HuH-7 (cell line): Measurements from ENCODE around the gene NPR3.

Experiments
- DNase-seq: peaks from one replicate; pipeline ENCODE4 v3.0.0; 2011; ENCODE audit warnings: low spot score

NPR3 gene

DNA sequence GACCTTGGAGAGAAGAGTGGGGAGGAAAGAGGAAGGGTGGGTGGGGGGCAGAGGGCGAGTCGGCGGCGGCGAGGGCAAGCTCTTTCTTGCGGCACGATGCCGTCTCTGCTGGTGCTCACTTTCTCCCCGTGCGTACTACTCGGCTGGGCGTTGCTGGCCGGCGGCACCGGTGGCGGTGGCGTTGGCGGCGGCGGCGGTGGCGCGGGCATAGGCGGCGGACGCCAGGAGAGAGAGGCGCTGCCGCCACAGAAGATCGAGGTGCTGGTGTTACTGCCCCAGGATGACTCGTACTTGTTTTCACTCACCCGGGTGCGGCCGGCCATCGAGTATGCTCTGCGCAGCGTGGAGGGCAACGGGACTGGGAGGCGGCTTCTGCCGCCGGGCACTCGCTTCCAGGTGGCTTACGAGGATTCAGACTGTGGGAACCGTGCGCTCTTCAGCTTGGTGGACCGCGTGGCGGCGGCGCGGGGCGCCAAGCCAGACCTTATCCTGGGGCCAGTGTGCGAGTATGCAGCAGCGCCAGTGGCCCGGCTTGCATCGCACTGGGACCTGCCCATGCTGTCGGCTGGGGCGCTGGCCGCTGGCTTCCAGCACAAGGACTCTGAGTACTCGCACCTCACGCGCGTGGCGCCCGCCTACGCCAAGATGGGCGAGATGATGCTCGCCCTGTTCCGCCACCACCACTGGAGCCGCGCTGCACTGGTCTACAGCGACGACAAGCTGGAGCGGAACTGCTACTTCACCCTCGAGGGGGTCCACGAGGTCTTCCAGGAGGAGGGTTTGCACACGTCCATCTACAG lies 760 bp downstream of the NPR3 start:
- DNase-seq, result no peak

DNA sequence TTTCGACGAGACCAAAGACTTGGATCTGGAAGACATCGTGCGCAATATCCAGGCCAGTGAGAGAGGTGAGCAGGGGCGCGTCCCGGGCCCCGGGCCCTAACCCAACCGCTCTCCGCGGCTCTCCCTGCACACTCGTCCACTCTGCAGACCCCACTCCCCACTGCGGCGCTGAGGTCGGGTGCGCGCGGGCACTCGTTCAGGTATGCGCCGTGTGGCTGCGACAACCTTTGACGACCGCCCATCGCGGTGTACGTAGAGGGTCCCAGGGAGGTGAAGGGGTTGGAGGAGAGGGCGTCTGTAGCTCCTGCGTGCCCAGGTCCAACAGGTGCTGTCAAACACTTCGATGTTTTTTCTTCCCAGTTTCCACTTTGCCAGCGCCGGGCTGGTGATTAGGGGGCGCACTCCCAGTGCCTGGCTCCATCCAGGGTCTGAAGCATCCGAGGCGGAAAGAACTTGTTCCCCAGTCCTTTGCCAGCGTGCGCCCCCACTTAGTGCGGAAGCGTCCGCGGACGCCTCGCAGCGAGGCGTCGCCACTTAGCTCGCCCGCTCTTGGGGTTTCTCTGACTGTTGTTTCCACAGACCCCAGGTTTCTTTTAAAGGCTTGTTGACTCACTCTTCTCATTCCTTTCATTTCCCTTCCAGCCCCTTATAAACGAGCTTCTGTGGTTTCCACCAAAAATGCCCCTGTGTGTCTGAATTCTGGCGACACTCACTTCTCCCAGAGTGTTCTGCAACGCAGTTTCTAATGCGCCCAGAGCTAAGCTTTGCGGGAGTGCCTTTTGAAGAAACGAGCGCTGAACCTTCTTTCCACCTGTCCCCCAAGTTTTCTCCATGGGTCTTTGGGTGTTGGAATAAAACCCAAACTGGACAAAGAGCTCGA lies 1.6 kb downstream of the NPR3 start:
- no peak for DNase-seq

DNA sequence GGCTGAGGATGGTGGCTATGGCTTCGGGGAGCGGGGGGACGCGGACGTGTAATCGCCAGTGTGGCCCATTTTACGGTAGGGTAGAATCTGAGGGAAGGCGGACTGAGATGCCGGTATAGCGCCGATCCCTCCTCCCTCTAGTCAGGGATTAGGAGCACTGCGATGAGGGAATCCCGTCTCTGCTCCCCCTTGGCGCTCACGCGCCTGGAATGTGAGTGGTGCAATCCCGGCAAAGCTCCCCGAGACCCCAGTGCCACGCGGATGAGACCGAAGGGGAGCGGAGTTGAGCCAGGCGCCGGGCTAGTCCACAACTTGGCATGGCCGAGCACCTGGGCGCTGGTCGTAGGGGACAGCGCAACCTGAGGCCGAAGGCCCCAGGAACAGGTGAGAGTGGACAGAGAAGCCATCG lies 2.2 kb downstream of the NPR3 start:
- DNase-seq, result no peak

DNA sequence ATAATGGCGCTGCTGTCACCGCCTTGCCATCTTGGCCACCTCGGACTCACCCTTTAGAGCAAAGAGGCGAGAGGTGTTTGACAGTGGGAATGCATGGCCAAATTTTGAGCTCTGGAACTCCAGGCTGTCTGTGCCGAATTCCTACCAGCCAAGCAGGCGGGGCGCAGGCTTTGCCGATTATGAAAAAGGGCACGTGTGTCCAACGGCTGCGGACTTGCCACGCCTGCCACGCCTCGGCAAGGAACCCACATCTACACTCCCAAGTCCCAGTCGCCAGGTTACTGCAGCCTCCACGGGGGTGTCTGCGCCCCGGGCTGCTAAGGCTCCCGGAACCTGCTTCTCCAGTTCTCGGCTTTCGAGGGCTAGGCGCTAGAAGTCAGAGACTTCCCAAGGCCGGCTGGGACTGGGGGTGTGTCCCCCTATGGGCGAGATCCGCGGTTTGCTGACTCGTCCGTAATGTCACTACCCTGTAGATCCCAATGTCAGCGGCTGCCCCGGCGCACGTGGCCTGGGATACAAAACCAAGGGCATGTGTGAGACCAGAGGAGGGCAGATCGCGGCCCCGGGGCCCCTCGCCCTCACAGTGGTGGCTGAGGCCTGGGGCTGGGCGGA lies 2.8 kb downstream of the NPR3 start:
- no peak for DNase-seq

DNA sequence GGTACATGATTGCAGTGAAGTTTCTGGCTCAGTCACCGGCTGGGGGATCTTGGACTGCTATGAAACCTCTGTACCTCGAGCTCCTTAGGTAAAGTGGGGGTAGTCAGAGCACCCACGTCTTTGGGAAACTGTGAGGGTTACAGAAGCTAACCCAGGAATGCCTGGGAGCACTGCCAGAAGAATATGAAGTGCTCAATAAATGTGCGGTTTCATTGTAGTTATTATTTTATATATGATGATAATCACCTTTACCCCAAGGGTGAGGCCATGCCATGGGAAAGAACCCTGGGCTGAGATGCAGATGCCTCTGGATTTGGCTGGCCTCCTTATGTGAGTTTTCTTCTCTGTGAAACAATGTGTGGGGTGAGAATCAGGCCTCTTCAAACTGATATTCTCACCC lies 3.7 kb downstream of the NPR3 start:
- DNase-seq, result no peak

DNA sequence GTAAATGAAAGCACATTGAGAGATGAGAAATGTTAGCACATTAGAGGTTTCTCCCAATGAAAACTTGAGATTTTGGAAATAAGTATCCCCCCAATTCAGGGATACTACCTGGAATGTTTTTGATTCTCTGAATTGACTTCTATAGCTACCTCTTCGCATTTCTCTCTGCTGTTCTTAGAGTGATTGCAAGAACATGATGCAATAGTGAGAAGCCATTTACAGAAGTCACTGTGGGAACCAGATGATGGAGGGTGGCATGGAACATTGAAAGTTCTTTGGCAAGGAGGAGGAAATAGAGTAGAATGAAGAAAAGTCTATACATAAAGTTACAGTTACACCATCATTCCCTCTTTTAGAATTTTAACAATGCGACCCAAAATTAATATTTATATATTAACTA lies 9.2 kb downstream of the NPR3 start:
- no peak for DNase-seq

DNA sequence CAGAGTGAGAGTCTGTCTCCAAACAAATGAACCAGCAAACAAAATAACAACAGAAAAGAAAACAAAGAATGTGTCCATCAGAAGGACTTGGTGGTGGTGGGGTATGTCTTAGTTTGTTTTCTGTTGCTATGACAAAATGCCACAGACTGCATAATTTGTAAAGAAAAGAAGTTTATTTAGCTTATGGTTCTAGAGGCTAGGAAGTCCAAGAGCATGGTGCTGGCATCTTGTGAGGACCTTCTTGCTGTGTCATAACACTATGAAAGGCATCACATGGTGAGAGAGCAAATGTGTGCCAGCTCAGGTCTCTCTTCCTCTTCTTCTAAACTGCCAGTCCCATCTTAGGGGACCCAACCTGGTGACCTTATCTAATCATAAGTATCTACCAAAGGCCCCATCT lies 10.5 kb downstream of the NPR3 start:
- DNase-seq, result no peak

DNA sequence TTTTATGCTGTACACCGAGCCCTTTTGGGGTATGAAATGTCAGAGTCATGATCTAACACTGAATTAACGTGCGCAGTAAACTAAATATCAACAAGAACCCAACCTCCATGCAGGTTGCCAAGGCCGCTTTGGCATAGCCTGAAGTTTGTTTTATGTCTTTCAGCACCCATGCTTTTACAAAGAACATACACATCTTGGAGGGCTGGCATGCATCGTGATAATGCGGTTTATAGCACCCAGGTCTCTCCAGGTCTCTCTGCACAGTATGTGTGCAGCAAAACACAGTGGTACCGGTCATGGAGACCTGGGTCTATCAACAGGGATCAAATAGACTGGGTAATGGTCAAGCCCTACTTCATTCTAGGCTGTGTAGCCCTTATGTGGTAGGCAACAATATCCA lies 11.8 kb downstream of the NPR3 start:
- DNase-seq, result no peak

DNA sequence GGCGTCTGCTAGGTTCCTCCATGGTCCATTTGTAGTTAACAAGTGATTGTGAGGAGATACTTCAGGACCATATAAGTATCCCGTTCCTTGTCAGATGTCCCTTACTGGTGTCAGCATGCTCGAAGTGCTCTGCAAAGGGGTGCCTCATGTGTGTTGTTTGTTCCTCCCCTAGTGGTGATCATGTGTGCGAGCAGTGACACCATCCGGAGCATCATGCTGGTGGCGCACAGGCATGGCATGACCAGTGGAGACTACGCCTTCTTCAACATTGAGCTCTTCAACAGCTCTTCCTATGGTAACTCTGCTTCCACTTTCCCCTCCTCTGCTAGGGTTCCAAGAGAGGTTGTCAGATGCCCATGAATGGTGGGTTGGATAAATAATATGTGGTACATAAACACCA lies 13.4 kb downstream of the NPR3 start:
- no peak for DNase-seq

DNA sequence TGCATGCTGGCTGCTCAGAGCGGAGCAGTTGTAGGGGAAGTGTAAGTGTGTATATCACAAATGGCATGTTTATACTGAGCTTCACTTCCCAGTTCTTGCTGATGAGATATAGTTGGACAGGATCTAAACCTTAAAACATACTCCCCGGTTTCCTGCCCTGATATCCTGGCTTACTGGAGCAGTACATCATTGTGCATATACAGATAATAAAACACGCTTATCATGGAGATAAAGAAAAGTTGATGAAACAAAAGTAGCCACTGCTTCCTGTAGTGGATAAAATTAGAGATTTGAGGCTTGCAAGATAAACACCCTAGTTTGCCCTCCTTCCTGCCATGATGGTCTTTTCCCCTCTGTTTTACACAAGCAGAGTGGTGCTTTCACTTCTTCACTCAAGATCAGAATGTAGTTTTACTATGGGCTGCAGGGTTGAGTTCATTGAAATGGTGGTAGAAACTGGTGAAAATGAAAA lies 15.0 kb downstream of the NPR3 start:
- DNase-seq, result no peak

DNA sequence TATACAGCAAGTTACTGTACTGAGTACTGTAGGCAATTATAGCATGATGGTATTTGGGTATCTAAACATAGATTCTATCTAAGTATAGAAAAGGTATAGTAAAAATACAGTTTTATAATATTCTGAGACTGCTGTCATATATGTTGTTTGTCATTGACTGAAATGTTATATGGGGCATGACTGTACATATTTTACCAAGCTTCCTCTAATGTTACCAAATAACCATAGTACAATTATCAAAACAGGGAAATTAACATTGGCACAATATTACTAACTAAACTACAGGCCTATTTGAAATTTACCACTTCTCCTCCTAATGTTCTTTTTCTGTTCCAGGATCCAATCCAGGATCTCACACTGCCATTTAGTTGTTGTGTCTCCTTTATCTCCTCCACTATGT lies 18.5 kb downstream of the NPR3 start:
- DNase-seq, result no peak

DNA sequence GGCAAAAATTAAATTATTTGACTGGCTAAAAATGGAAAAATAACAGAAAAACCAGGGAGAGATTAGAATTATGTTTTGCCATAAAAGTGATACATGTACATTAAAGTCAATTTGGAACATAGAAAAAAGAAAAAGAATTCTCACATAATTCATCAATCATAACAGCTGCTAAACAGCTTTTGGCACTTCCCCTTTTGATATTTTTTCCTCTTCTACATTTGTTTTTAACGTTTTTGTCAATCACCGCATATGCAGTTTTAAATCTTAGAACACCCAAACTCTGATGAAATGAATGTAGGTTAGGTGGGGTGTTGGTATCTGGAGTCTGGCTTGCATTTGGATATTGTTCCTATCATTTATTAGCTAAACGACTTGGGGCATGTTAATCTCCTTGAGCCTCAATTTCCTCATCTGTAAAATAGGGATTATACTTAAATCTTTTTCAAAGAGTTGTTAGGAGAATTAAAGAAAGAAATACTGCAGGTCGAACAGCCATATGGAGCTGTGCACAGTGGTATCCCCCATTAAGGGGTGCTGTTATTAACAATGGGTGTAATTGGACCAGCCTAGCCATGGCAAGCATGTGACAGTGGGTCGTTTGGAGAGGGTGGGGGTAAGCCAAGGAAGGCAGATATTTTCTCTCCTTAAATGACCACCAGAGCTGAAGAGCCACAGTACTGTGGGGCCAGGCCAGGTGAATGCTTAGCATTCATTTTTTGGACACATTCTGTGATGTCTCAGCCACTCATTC lies 22.6 kb downstream of the NPR3 start:
- no peak for DNase-seq

DNA sequence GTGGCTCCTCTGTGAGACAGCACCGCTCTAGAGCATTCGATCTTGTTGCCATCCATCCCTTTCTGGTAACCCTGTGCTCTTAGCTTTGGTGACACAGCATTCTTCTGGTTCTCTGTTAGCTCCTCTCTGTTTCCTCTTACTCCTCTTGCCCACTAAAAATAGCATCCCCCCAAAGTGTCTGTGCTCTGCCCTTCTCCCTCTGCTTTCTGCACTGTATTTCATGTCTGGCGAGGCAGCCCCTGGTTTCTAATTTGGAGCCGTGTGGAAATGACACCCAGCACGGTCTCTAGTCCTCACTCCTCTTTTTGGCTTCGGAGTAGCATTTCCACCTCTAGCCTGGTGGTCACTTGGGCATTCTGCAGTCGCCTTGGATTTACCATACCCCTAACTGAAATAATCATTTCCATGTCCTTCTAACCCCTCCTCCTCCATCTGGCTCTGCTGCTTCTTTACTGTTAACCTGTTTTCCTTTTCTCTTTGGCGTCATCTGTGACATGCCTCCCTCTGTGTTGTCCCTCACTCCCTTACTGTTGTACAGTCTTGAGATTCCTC lies 23.8 kb downstream of the NPR3 start:
- no peak for DNase-seq

DNA sequence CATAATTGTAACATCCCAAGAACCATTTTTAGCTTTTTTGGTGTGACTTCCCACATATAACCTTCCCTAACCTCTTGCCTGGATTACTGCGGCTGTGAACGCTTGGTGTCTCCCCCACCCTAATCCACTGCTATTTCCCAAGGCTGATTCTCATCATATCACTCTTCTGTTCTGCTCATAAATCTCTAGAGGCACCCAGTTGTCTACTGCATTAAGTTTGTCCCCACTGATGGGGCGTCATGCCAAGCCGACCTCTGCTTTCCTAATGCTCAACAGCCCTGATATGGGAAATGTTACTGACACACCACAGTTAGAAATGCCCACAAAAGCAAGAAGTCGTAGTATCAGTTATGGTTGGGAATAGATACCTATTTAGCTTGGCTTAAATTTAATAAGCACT lies 24.4 kb downstream of the NPR3 start:
- no peak for DNase-seq

DNA sequence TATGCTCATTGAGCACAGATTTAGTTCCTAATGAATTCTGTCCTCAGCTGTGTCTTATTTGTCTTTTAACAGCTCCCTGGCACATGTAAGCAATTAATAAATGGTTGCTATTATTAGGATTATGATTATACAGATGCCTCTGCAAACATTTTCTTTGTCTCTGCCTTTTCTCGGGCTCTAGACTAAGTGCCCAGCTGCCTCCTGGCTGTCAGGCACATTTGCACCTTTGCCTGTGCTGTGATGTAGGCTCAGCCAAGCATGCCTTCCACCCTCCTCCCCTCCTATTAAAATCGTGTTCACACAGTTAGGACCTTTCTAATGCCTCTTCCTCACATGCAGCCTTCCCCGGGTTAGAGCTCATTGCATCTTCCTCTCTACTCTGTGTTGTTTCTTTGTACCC lies 25.7 kb downstream of the NPR3 start:
- DNase-seq, result no peak

DNA sequence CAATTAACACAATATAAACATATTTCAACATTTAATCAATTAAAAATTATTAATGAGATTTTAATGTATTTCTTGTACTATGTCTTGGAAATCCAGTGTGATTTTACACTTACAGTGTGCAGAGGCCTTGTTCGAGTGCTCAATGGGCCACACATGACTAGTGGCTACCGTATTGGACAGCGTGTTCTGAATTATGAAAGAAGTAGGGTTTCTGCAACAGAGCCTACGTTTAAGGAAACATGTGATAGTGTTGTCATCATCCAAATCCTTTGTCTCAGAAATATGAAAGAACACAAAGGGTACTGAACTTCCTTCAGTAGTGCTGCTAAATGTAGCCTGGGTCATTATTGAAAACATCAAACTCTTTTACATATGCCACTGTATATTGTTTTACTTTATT lies 29.5 kb downstream of the NPR3 start:
- no peak for DNase-seq

DNA sequence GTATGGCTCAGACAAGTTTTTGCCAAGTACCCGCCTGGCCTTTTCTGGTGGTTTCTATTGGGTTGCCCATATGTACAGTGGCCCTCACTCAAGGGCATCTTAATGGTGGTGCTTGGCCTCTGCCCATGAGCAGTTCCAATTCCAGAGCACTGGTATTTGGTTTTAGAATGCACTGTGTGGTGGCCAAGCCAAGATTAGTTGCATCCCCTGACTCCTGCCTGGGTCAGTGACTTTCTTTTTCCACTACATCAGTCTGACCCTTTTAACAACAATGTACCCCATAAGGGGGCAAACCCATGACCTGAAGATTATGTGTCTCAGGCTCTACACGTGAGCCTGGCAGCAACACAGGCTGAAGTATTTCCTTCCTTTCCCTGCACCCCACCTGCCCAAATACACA lies 34.2 kb downstream of the NPR3 start:
- DNase-seq, result no peak

DNA sequence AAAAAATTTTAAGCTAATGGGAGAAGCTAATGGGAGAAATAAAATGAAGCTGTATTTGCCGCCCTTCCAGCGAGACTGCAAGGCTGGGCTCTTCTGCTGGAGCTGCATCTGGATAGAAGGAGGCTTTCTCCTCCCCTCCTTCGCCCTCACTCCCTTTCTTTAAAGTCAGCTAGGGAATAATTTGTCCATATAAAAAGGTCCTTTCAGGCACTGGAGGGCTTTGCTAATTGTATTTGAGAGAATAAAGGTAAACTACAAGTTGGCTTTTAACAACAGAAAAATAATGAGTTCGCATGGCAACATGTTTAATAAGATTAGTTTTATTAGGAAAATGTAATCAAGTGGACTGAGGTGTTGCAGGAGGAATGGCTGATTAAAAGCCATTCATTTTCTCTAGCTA lies 41.3 kb downstream of the NPR3 start:
- DNase-seq, result no peak

DNA sequence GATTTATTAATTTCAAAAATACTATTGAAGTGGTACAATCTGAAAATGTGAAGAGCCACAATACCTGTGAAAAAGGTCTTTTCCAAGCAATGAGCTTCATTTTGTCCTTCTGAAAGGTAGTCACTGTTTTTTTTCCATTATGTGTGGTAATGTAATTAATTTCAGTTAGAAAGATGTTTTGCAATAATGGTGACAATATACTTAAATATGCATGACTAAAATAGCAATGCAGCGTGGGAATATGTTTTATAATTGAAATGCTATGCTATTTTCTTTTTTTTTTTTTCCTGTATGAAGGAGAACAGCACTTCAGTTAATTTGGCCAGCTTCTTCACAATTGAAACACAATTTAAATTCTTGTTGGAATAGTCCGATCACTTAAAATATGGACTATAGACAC lies 41.9 kb downstream of the NPR3 start:
- no peak for DNase-seq

DNA sequence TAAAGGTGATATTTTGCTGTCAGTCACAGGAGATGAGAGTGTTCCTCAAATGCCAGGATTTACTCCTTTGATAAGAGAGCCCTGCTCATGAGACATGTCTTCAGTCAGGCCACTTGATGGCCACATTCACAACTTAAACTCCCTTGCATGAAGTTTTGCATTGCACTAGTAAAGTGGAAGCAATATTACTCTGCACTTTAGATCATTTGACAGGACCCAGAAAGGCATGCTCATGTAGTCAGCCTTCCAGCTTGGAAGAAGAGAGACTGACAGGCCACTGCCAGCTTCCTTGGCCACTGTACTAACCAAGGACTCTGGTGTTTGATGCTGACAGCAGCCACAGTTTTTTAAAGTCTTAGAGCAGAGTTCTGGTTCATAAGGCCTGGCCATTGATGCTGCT lies 42.6 kb downstream of the NPR3 start:
- no peak for DNase-seq

DNA sequence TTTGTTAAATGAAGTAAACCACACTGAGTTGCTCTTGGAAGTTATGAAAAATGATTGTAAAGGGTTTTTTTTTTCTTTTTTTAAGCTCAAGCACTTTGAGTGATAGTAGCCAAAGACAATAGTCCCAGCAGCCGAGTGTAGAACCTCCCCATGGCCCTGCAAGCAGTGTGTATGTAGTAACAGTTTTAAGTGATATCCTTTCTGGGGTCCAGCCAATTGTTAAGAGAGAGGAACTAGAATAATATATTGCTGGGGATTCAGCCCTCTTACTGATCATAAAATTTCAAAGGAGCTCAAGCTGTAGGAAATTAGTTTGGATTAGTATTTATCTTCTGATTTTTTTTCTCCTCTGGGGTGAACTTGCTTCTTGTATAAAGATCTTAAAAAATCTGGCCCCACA lies 43.2 kb downstream of the NPR3 start:
- DNase-seq, result no peak

DNA sequence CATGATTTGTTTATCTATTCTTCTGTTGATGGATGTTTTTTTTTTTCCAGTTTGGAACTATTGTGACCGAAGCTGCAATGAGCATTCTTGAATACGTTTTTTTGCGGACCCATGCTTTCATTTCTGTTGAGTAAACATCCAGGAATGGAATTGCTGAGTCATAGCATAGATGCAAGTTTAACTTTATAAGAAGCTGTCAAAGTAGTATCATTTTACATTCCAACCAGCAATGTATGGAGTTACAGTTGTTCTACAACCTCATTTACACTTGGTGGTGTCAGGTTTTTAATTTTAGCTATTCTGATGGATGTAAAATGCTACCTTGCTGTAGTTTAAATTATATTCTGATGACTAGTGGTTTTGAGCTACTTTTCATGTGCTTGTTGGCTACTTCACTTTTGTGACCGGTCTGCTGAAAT lies 49.0 kb downstream of the NPR3 start:
- no peak for DNase-seq
